ENCODE measurements around the gene IL6.
A peak's percentile ranks its signal among the peaks of the same experiment; 100 is the strongest.
"Not testable (repeated sequence)": the region's sequence is repeated elsewhere in the genome, so short reads cannot be mapped to it uniquely, and the experiment has no call there.

Gene IL6

GRCh38 chr7:22703978-22704610 is 22.9 kb upstream of the IL6 start:
- H3K4me3 ChIP-seq (ENCODE audit: extremely low read depth, insufficient read depth, low read length, poor library complexity, severe bottlenecking) = peak overlapping the region; percentile 16
- H3K9me3 ChIP-seq (ENCODE audit: control insufficient read depth, low read length); H3K4me1 ChIP-seq (ENCODE audit: control insufficient read depth, insufficient read depth, low read length, poor library complexity, severe bottlenecking); H3K27ac ChIP-seq (ENCODE audit: low read depth, low read length, severe bottlenecking); H3K36me3 ChIP-seq (ENCODE audit: control insufficient read depth, insufficient read depth, low read length): not testable (repeated sequence)
- WGBS, 2 experiments (ENCODE audit: insufficient coverage in 2 of 2) = 42 to 54% methylated on average over 12 to 16 of the region's 17 CpGs

- H3K36me3 ChIP-seq (ENCODE audit: control insufficient read depth, insufficient read depth, low read length); H3K9me3 ChIP-seq (ENCODE audit: control insufficient read depth, low read length); H3K27ac ChIP-seq (ENCODE audit: low read depth, low read length, severe bottlenecking): not testable (repeated sequence)
- Histone ChIP-seq H3K4me1 (ENCODE audit: control insufficient read depth, insufficient read depth, low read length, poor library complexity, severe bottlenecking) (peaks cover 13% of the 10 kb centered on the region), H3K4me3 (ENCODE audit: extremely low read depth, insufficient read depth, low read length, poor library complexity, severe bottlenecking) (peak overlapping the region; percentile 16)
- 61 to 62% methylated on average over 2 to 5 of the region's 6 CpGs for WGBS, 2 experiments (ENCODE audit: insufficient coverage in 2 of 2)
Observed at GRCh38 chr7:22704722-22705121, 22.3 kb upstream of the IL6 start.

GRCh38 chr7:22705874-22706273 is 21.1 kb upstream of the IL6 start:
- H3K4me3 ChIP-seq (ENCODE audit: extremely low read depth, insufficient read depth, low read length, poor library complexity, severe bottlenecking); H3K27ac ChIP-seq (ENCODE audit: low read depth, low read length, severe bottlenecking); H3K9me3 ChIP-seq (ENCODE audit: control insufficient read depth, low read length); H3K36me3 ChIP-seq (ENCODE audit: control insufficient read depth, insufficient read depth, low read length): not testable (repeated sequence)
- WGBS, 2 experiments (ENCODE audit: insufficient coverage in 2 of 2) = 59 to 72% methylated on average over 5 to 6 of the region's 7 CpGs
- H3K4me1 ChIP-seq (ENCODE audit: control insufficient read depth, insufficient read depth, low read length, poor library complexity, severe bottlenecking) = peaks cover 13% of the 10 kb centered on the region

GRCh38 chr7:22707026-22707691 is 19.8 kb upstream of the IL6 start:
- not testable (repeated sequence) for H3K27ac ChIP-seq (ENCODE audit: low read depth, low read length, severe bottlenecking); H3K36me3 ChIP-seq (ENCODE audit: control insufficient read depth, insufficient read depth, low read length); H3K4me3 ChIP-seq (ENCODE audit: extremely low read depth, insufficient read depth, low read length, poor library complexity, severe bottlenecking); H3K9me3 ChIP-seq (ENCODE audit: control insufficient read depth, low read length)
- WGBS, 2 experiments (ENCODE audit: insufficient coverage in 2 of 2) = 96% methylated on average over 2 to 4 of the region's 6 CpGs
- H3K4me1 ChIP-seq (ENCODE audit: control insufficient read depth, insufficient read depth, low read length, poor library complexity, severe bottlenecking) = peaks cover 13% of the 10 kb centered on the region

- not testable (repeated sequence) for H3K36me3 ChIP-seq (ENCODE audit: control insufficient read depth, insufficient read depth, low read length); H3K9me3 ChIP-seq (ENCODE audit: control insufficient read depth, low read length); H3K4me1 ChIP-seq (ENCODE audit: control insufficient read depth, insufficient read depth, low read length, poor library complexity, severe bottlenecking); H3K27ac ChIP-seq (ENCODE audit: low read depth, low read length, severe bottlenecking); H3K4me3 ChIP-seq (ENCODE audit: extremely low read depth, insufficient read depth, low read length, poor library complexity, severe bottlenecking)
- 65% methylated on average over 2 of the region's 4 CpGs; no CpG with 5 or more reads in 1 of the 2 experiments for WGBS, 2 experiments (ENCODE audit: insufficient coverage in 2 of 2)
Observed at GRCh38 chr7:22708214-22708613, 18.8 kb upstream of the IL6 start.

- H3K9me3 ChIP-seq (ENCODE audit: control insufficient read depth, low read length); H3K4me3 ChIP-seq (ENCODE audit: extremely low read depth, insufficient read depth, low read length, poor library complexity, severe bottlenecking); H3K4me1 ChIP-seq (ENCODE audit: control insufficient read depth, insufficient read depth, low read length, poor library complexity, severe bottlenecking); H3K36me3 ChIP-seq (ENCODE audit: control insufficient read depth, insufficient read depth, low read length): not testable (repeated sequence)
- peak overlapping the region; percentile 49 for H3K27ac ChIP-seq (ENCODE audit: low read depth, low read length, severe bottlenecking)
- 47% methylated on average over 4 of the region's 9 CpGs; no CpG with 5 or more reads in 1 of the 2 experiments for WGBS, 2 experiments (ENCODE audit: insufficient coverage in 2 of 2)
Observed at GRCh38 chr7:22708677-22709061, 18.3 kb upstream of the IL6 start.

GRCh38 chr7:22709062-22709829 is 17.8 kb upstream of the IL6 start:
- peak overlapping the region; percentile 37 for H3K27ac ChIP-seq (ENCODE audit: low read depth, low read length, severe bottlenecking)
- 65 to 73% methylated on average over 8 to 12 of the region's 14 CpGs for WGBS, 2 experiments (ENCODE audit: insufficient coverage in 2 of 2)
- H3K4me3 ChIP-seq (ENCODE audit: extremely low read depth, insufficient read depth, low read length, poor library complexity, severe bottlenecking); H3K9me3 ChIP-seq (ENCODE audit: control insufficient read depth, low read length); H3K36me3 ChIP-seq (ENCODE audit: control insufficient read depth, insufficient read depth, low read length); H3K4me1 ChIP-seq (ENCODE audit: control insufficient read depth, insufficient read depth, low read length, poor library complexity, severe bottlenecking): not testable (repeated sequence)

GRCh38 chr7:22709857-22710256 is 17.1 kb upstream of the IL6 start:
- H3K36me3 ChIP-seq (ENCODE audit: control insufficient read depth, insufficient read depth, low read length) = no peaks in the 10 kb centered on the region
- peaks cover 7% of the 10 kb centered on the region for H3K4me1 ChIP-seq (ENCODE audit: control insufficient read depth, insufficient read depth, low read length, poor library complexity, severe bottlenecking)
- no peaks in the 10 kb centered on the region for H3K9me3 ChIP-seq (ENCODE audit: control insufficient read depth, low read length)
- 80 to 100% methylated on average over 1 of the region's 4 CpGs for WGBS, 2 experiments (ENCODE audit: insufficient coverage in 2 of 2)
- H3K4me3 ChIP-seq (ENCODE audit: extremely low read depth, insufficient read depth, low read length, poor library complexity, severe bottlenecking) = no peak overlapping the region
- H3K27ac ChIP-seq (ENCODE audit: low read depth, low read length, severe bottlenecking) = peak overlapping the region; percentile 37

- Histone ChIP-seq H3K27ac (ENCODE audit: low read depth, low read length, severe bottlenecking) (no peak overlapping the region), H3K4me1 (ENCODE audit: control insufficient read depth, insufficient read depth, low read length, poor library complexity, severe bottlenecking) (peaks cover 7% of the 10 kb centered on the region), H3K9me3 (ENCODE audit: control insufficient read depth, low read length) (no peaks in the 10 kb centered on the region), H3K36me3 (ENCODE audit: control insufficient read depth, insufficient read depth, low read length) (no peaks in the 10 kb centered on the region), H3K4me3 (ENCODE audit: extremely low read depth, insufficient read depth, low read length, poor library complexity, severe bottlenecking) (no peak overlapping the region)
- WGBS, 2 experiments (ENCODE audit: insufficient coverage in 2 of 2) = 100% methylated on average over 1 of the region's 1 CpG; no CpG with 5 or more reads in 1 of the 2 experiments
Observed at GRCh38 chr7:22712999-22713398, 14.0 kb upstream of the IL6 start.

- H3K4me3 ChIP-seq (ENCODE audit: extremely low read depth, insufficient read depth, low read length, poor library complexity, severe bottlenecking) = no peak overlapping the region
- H3K36me3 ChIP-seq (ENCODE audit: control insufficient read depth, insufficient read depth, low read length) = no peaks in the 10 kb centered on the region
- H3K9me3 ChIP-seq (ENCODE audit: control insufficient read depth, low read length) = no peaks in the 10 kb centered on the region
- no CpG with 5 or more reads among the region's 1 CpG for WGBS, 2 experiments (ENCODE audit: insufficient coverage in 2 of 2)
- peaks cover 7% of the 10 kb centered on the region for H3K4me1 ChIP-seq (ENCODE audit: control insufficient read depth, insufficient read depth, low read length, poor library complexity, severe bottlenecking)
- H3K27ac ChIP-seq (ENCODE audit: low read depth, low read length, severe bottlenecking) = no peak overlapping the region
Observed at GRCh38 chr7:22713463-22713862, 13.5 kb upstream of the IL6 start.

- no peaks in the 10 kb centered on the region for H3K36me3 ChIP-seq (ENCODE audit: control insufficient read depth, insufficient read depth, low read length)
- 100% methylated on average over 2 of the region's 4 CpGs; no CpG with 5 or more reads in 1 of the 2 experiments for WGBS, 2 experiments (ENCODE audit: insufficient coverage in 2 of 2)
- H3K27ac ChIP-seq (ENCODE audit: low read depth, low read length, severe bottlenecking) = no peak overlapping the region
- no peak overlapping the region for H3K4me3 ChIP-seq (ENCODE audit: extremely low read depth, insufficient read depth, low read length, poor library complexity, severe bottlenecking)
- H3K9me3 ChIP-seq (ENCODE audit: control insufficient read depth, low read length) = no peaks in the 10 kb centered on the region
- no peaks in the 10 kb centered on the region for H3K4me1 ChIP-seq (ENCODE audit: control insufficient read depth, insufficient read depth, low read length, poor library complexity, severe bottlenecking)
Observed at GRCh38 chr7:22715969-22716368, 11.0 kb upstream of the IL6 start.

Data from mesodermal cell (in vitro differentiated cells).